Natural killer cell (primary cell): ENCODE results near the gene PCDH9. TPM values are rescaled to one million over a fixed set of nuclear protein-coding genes. Genes with fewer than 3 reads are reported as not detected.

ENCODE experiments used
- ATAC-seq, 3 donors: fragments of 150-1000 bp in 2 of 3; fragments of 200-7000 bp in 1 of 3; cut with Tn5 transposase; 1 replicate in 1 of 3; 2 replicates in 2 of 3; pipeline ENCODE4 v1.10.0; 2021; ENCODE audit warnings: mild to moderate bottlenecking in 2 of 3, moderate library complexity in 2 of 3
- DNase-seq, 2 donors: peaks; one replicate each; pipeline versions ENCODE4 v3.0.0 to v3.0.0-alpha.2; 2013 to 2021; ENCODE audit warnings: mixed read lengths in 1 of 2
- H3K27ac ChIP-seq: one replicate; pipeline ENCODE4 v1.5.1; 2013; ENCODE audit warnings: mild to moderate bottlenecking, low read length
- H3K27me3 ChIP-seq: one replicate; pipeline ENCODE4 v1.6.1; 2013; ENCODE audit warnings: low read length; ENCODE audit not compliant: control insufficient read depth, insufficient read depth
- H3K36me3 ChIP-seq: one replicate; pipeline ENCODE4 v1.6.1; 2013; ENCODE audit warnings: low read length; ENCODE audit not compliant: control insufficient read depth, insufficient read depth
- H3K4me1 ChIP-seq: one replicate; pipeline ENCODE4 v1.6.1; 2013; ENCODE audit warnings: low read length; ENCODE audit not compliant: control insufficient read depth, insufficient read depth
- H3K4me3 ChIP-seq: one replicate; pipeline ENCODE4 v1.5.1; 2013; ENCODE audit warnings: low read length
- H3K9me3 ChIP-seq: one replicate; pipeline ENCODE4 v1.6.1; 2013; ENCODE audit warnings: low read length; ENCODE audit not compliant: control insufficient read depth, insufficient read depth
- H3K27ac Mint-ChIP-seq, 2 donors: one replicate each; pipeline ENCODE4 v1.8.0; 2022; ENCODE audit warnings: mild to moderate bottlenecking in 2 of 2, mixed read lengths in 2 of 2, moderate library complexity in 1 of 2
- H3K27me3 Mint-ChIP-seq, 2 donors: one replicate each; pipeline ENCODE4 v1.8.0; 2022; ENCODE audit warnings: low read depth in 2 of 2, mixed read lengths in 2 of 2
- H3K36me3 Mint-ChIP-seq: one replicate; pipeline ENCODE4 v1.8.0; 2022; ENCODE audit warnings: mixed read lengths
- H3K4me1 Mint-ChIP-seq, 2 donors: one replicate each; pipeline ENCODE4 v1.8.0; 2022; ENCODE audit warnings: mixed read lengths in 2 of 2
- H3K4me3 Mint-ChIP-seq: one replicate; pipeline ENCODE4 v1.8.0; 2022; ENCODE audit warnings: mild to moderate bottlenecking, moderate library complexity, mixed read lengths
- H3K9me3 Mint-ChIP-seq, 2 donors: one replicate each; pipeline ENCODE4 v1.8.0; 2022; ENCODE audit warnings: mixed read lengths in 2 of 2
- WGBS: methylation state at CpG from one replicate; pipeline ENCODE4 v1.1.7; 2013; ENCODE audit warnings: missing lambda C conversion rate; ENCODE audit not compliant: insufficient coverage; 5-methylcytosine and 5-hydroxymethylcytosine counted together
- intact Hi-C: fragments of 100-400 bp; cut with micrococcal nuclease; formaldehyde crosslinking; loops from one replicate; pipeline ENCODE4 v1.14.2; 2022
- total RNA-seq, 4 donors: library from RNA; stranded (reverse); fragments of 120-200 nt in 1 of 4; gene quantifications; one replicate each; pipeline versions ENCODE4 v1.2.3 to v1.2.4, GENCODE V29; 2013 to 2022
- TF ChIP-seq, protein P1 (sequence below): fragments of 200-600 bp; IDR thresholded peaks from one replicate; pipeline ENCODE4 v1.8.0; 2022; ENCODE audit warnings: antibody characterized with exemption

Gene PCDH9
- total RNA-seq, 3 donors from 2014 or later (not counting 1 experiment from before 2014, with no cell fraction given), result 0.43 to 1.5 (median 0.68) TPM

DNA sequence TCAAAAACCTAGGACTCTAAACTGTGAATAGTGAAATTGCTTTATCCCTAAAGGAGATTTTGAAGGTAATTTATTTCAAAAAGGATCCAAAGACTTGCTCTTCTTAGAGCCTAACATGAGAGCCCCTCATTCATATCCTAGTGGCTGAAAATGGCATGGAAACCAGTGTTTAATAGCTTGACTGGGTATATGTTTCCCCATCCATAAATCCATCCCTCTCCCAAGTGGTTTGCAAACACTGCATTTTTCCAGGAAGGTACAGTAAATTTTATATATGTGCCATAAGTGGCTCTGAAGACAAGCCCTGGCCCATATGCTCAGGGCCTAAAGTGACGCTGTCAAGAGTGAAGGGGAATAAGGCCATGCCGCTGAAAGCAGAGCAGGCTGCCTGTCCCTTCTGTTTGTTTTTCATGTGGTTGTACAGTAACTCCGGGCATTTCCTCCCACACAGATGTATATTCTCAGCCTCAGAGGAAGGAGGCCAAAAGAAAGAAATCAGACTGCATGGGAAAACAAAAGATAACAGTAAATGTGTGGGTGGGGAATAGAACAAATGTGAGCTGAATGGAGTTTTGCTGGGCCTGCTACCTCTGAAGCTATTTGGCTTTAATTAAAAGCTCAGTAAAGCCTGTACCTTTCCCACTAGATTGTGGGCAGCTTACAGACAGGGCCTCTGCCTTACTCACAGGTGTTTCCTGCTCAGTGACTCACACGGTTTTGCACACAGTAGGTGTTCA is 181.9 kb downstream of the PCDH9 start:
- DNase-seq (no peak), ATAC-seq (no peak)
- no peak overlapping the region for H3K27ac ChIP-seq
- Mint-ChIP-seq H3K9me3 (peaks cover 3 to 7% of the 10 kb centered on the region in 2 donors), H3K36me3 (no peaks in the 10 kb centered on the region), H3K27me3 (no peaks in the 10 kb centered on the region), H3K4me3 (no peak overlapping the region), H3K27ac (no peak overlapping the region), H3K4me1 (no peaks in the 10 kb centered on the region)
- 7% methylated on average over 4 of the region's 4 CpGs for WGBS
- H3K4me1 ChIP-seq, result no peaks in the 10 kb centered on the region
- TF ChIP-seq, protein P1, sequence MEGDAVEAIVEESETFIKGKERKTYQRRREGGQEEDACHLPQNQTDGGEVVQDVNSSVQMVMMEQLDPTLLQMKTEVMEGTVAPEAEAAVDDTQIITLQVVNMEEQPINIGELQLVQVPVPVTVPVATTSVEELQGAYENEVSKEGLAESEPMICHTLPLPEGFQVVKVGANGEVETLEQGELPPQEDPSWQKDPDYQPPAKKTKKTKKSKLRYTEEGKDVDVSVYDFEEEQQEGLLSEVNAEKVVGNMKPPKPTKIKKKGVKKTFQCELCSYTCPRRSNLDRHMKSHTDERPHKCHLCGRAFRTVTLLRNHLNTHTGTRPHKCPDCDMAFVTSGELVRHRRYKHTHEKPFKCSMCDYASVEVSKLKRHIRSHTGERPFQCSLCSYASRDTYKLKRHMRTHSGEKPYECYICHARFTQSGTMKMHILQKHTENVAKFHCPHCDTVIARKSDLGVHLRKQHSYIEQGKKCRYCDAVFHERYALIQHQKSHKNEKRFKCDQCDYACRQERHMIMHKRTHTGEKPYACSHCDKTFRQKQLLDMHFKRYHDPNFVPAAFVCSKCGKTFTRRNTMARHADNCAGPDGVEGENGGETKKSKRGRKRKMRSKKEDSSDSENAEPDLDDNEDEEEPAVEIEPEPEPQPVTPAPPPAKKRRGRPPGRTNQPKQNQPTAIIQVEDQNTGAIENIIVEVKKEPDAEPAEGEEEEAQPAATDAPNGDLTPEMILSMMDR, result no peak
- H3K36me3 ChIP-seq, result no peaks in the 10 kb centered on the region
- intact Hi-C loops, result no loop called here
- no peaks in the 10 kb centered on the region for H3K9me3 ChIP-seq
- no peaks in the 10 kb centered on the region for H3K27me3 ChIP-seq
- H3K4me3 ChIP-seq, result no peak overlapping the region

DNA sequence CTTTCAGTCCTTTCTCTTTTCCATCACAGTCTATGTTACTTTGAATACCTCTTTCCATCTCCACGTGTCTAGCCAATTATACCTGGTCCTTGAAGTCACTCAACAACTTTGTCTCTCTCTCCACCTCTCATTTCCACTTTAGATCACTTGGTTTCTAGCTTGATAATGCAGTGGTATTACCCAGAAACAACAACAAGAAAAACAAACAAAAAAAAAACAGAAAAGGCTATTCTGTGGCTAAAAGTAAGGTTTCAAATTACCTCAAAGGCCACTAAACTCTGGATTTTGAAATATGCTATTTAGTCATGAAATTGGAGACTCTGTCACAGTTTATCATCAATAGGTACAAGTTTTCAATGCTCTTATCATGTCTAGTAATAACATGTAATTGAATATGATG is 184.8 kb downstream of the PCDH9 start:
- Histone ChIP-seq H3K9me3 (no peaks in the 10 kb centered on the region), H3K4me3 (no peak overlapping the region), H3K36me3 (no peaks in the 10 kb centered on the region), H3K27ac (no peak overlapping the region), H3K27me3 (no peaks in the 10 kb centered on the region), H3K4me1 (no peaks in the 10 kb centered on the region)
- no peak for ATAC-seq
- H3K4me1 Mint-ChIP-seq, result no peaks in the 10 kb centered on the region
- H3K27me3 Mint-ChIP-seq, result no peaks in the 10 kb centered on the region
- H3K36me3 Mint-ChIP-seq, result no peaks in the 10 kb centered on the region
- DNase-seq, result no peak
- intact Hi-C loops, result no loop called here
- TF ChIP-seq, protein P1, result no peak
- 73% methylated on average over 1 of the region's 1 CpG for WGBS
- no peak overlapping the region for H3K27ac Mint-ChIP-seq
- peaks cover 5 to 7% of the 10 kb centered on the region in 2 donors for H3K9me3 Mint-ChIP-seq
- no peak overlapping the region for H3K4me3 Mint-ChIP-seq

DNA sequence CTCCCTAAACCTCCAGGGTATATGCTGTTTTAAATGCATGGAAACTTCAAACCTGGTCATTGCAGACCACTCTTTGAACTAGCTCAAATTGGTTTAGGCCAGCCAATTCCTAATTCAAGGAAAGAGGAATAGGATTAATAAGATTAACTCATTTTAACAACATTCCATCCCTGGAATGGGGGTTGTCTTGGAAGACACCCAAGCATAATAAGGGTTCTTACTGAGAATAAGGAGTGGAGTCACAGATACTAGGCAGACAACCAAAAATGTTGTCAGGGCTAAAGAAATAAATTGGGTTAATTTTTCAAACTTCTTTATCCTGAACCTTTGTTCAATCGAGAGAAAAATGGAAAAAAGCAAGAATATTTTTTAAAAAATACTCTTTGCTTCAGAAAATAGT is 186.2 kb downstream of the PCDH9 start:
- Histone ChIP-seq H3K4me3 (no peak overlapping the region), H3K9me3 (no peaks in the 10 kb centered on the region), H3K27me3 (no peaks in the 10 kb centered on the region), H3K4me1 (no peaks in the 10 kb centered on the region), H3K36me3 (no peaks in the 10 kb centered on the region), H3K27ac (no peak overlapping the region)
- DNase-seq (no peak), ATAC-seq (no peak)
- no peak overlapping the region for H3K27ac Mint-ChIP-seq
- no peak overlapping the region for H3K4me3 Mint-ChIP-seq
- peaks cover 5 to 7% of the 10 kb centered on the region in 2 donors for H3K9me3 Mint-ChIP-seq
- no peaks in the 10 kb centered on the region for H3K4me1 Mint-ChIP-seq
- intact Hi-C loops, result no loop called here
- no peaks in the 10 kb centered on the region for H3K36me3 Mint-ChIP-seq
- H3K27me3 Mint-ChIP-seq, result no peaks in the 10 kb centered on the region
- no CpG with 5 or more reads among the region's 1 CpG for WGBS
- TF ChIP-seq, protein P1, result no peak

DNA sequence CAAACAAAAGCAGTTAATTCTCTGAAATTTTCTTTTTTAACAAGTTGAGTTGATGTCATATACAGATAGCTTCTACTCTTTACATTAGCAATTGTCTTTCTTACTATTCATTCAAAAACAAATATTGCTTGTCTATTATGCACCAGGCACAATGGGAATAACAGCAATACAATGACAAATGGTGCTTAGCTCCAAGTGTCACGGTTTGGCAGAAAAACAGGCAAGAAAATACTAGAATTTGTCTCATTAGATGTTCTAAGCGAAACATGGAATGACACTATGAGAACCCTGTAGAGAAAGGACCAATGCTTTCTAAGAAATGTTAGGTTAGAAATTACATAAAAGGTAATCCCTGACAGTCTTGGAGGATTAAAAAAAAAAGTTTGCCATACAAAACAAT is 187.6 kb downstream of the PCDH9 start:
- Mint-ChIP-seq H3K9me3 (peaks cover 5 to 7% of the 10 kb centered on the region in 2 donors), H3K27me3 (no peaks in the 10 kb centered on the region), H3K27ac (no peak overlapping the region), H3K36me3 (no peaks in the 10 kb centered on the region), H3K4me3 (no peak overlapping the region), H3K4me1 (no peaks in the 10 kb centered on the region)
- H3K9me3 ChIP-seq, result no peaks in the 10 kb centered on the region
- intact Hi-C loops, result no loop called here
- no peak overlapping the region for H3K27ac ChIP-seq
- WGBS, result 83% methylated on average over 1 of the region's 2 CpGs
- H3K4me1 ChIP-seq, result no peaks in the 10 kb centered on the region
- no peaks in the 10 kb centered on the region for H3K27me3 ChIP-seq
- TF ChIP-seq, protein P1, result no peak
- DNase-seq (no peak), ATAC-seq (no peak)
- no peaks in the 10 kb centered on the region for H3K36me3 ChIP-seq
- no peak overlapping the region for H3K4me3 ChIP-seq
